NT2/D1 (cell line): ENCODE results near the gene CDC42EP4.

Source experiments
- SUZ12 ChIP-seq: IDR thresholded peaks from 2 replicates; pipeline ENCODE4 v1.6.1; 2011; ENCODE audit not compliant: insufficient read length, insufficient read depth; ENCODE audit errors: extremely low read depth
- YY1 ChIP-seq: IDR thresholded peaks from 2 replicates; pipeline ENCODE4 v1.6.1; 2011; ENCODE audit not compliant: insufficient read length, insufficient read depth
- ZNF274 ChIP-seq: IDR thresholded peaks from 2 replicates; pipeline ENCODE4 v1.6.1; 2011; ENCODE audit warnings: mild to moderate bottlenecking, low read depth, low read length

GRCh38 chr17:73335591-73336407 lies 24.0 kb upstream of the CDC42EP4 start:
- no peak for TF ChIP-seq SUZ12
- no peak for TF ChIP-seq YY1
- TF ChIP-seq ZNF274: no peak
